Measurements from ENCODE around the gene ARHGEF17.

The ARHGEF17 gene

DNA sequence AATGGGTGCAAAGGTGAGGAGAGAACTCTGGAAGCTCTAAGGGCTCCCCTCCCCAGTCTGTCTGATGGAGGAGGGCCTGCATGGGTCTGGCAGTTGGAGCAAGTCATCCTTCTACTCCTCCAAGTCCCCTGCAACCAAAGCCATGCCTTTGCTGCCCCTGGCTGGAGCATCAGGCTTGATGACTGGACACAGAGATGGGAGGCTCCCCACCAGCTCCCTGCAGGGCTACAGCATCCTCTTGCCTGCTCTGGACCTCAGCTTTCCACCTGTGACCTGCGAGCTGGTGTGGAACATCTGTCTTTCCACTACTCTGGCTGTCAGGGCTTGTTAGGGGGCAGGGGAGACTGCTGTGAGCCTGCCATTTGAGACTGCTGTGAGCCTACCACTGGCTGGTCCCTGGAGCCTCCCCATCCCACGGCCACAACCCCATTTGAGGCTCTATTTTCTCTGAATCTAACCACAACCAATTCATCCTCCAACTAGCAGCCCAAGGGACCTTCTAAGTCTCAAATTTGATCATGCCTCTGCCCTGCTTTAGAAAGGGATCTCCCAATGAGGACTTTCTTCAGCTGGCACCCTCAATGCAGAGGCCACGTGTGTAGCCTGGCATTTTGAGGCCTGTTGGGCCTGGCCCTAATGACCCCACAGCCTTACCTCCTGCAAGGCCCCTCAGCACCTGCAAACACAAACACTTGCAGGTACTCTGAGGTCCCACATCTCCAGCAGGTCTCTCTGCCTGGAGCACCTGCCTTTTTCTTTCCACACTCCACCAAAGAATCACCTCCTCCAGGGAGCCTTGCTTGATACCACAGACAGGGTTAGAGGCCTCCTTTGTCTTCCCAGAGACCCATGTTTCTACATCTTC lies 26.0 kb upstream of the ARHGEF17 start:
- TF ChIP-seq POLR2AphosphoS5 (IDR thresholded peaks at IDR 0.05; ENCODE audit: low read depth, low read length) (no peak), TAF1 (IDR thresholded peaks at IDR 0.05; ENCODE audit: borderline replicate concordance, insufficient read depth, low read length) (no peak), FOXP2 (optimal IDR thresholded peaks at IDR 0.05; ENCODE audit: borderline replicate concordance, extremely low read depth, extremely low read length, insufficient read depth) (no peak), SIN3A (IDR thresholded peaks at IDR 0.05; ENCODE audit: borderline replicate concordance, insufficient read depth, low read length) (no peak)
- TF ChIP-seq, protein P1, sequence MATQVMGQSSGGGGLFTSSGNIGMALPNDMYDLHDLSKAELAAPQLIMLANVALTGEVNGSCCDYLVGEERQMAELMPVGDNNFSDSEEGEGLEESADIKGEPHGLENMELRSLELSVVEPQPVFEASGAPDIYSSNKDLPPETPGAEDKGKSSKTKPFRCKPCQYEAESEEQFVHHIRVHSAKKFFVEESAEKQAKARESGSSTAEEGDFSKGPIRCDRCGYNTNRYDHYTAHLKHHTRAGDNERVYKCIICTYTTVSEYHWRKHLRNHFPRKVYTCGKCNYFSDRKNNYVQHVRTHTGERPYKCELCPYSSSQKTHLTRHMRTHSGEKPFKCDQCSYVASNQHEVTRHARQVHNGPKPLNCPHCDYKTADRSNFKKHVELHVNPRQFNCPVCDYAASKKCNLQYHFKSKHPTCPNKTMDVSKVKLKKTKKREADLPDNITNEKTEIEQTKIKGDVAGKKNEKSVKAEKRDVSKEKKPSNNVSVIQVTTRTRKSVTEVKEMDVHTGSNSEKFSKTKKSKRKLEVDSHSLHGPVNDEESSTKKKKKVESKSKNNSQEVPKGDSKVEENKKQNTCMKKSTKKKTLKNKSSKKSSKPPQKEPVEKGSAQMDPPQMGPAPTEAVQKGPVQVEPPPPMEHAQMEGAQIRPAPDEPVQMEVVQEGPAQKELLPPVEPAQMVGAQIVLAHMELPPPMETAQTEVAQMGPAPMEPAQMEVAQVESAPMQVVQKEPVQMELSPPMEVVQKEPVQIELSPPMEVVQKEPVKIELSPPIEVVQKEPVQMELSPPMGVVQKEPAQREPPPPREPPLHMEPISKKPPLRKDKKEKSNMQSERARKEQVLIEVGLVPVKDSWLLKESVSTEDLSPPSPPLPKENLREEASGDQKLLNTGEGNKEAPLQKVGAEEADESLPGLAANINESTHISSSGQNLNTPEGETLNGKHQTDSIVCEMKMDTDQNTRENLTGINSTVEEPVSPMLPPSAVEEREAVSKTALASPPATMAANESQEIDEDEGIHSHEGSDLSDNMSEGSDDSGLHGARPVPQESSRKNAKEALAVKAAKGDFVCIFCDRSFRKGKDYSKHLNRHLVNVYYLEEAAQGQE (IDR thresholded peaks at IDR 0.05; ENCODE audit: insufficient read depth in 1 of 2, low read depth in 2 of 2, low read length in 2 of 2) = no peak

DNA sequence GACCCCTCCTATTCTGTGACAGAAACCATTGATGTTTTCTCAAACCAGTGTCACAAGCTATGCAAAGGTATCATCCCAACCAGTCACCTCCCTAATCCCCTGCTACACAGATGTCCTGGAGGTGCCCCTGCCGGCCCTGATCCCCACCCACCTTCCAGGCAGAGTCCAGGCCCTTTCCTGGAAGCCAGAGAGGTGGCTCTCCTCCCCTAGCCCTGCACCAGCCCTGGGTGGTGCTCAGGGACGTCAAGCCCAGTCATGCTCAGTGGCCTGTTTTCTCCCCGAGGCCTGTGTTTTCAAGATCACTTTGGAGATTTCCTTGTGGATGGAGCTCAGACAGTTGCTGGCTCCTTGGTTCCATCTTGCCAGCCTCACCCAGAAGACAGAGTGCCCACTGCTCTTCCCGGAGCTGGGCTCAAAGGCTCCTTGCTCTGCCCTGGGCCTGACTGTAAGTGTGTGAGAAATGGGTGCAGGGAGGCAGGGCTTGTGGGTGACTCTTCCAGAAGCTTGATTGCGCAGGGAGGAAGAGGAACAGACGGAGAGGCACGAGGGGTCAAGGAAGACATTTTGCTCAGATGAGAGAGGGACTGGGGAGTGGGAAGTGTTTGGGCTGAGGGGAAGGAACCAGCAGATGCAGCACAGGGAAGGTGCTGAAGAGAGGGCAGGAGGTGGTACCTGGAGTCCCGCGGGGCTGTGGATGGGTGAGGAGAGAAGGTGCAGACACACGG lies 24.6 kb upstream of the ARHGEF17 start:
- TF ChIP-seq TAF1 (IDR thresholded peaks at IDR 0.05; ENCODE audit: borderline replicate concordance, insufficient read depth, low read length) = no peak
- no peak for TF ChIP-seq POLR2AphosphoS5 (IDR thresholded peaks at IDR 0.05; ENCODE audit: low read depth, low read length)
- TF ChIP-seq SIN3A (IDR thresholded peaks at IDR 0.05; ENCODE audit: borderline replicate concordance, insufficient read depth, low read length) = no peak
- TF ChIP-seq, protein P1 (IDR thresholded peaks at IDR 0.05; ENCODE audit: insufficient read depth in 1 of 2, low read depth in 2 of 2, low read length in 2 of 2) = no peak
- no peak for TF ChIP-seq FOXP2 (optimal IDR thresholded peaks at IDR 0.05; ENCODE audit: borderline replicate concordance, extremely low read depth, extremely low read length, insufficient read depth)

DNA sequence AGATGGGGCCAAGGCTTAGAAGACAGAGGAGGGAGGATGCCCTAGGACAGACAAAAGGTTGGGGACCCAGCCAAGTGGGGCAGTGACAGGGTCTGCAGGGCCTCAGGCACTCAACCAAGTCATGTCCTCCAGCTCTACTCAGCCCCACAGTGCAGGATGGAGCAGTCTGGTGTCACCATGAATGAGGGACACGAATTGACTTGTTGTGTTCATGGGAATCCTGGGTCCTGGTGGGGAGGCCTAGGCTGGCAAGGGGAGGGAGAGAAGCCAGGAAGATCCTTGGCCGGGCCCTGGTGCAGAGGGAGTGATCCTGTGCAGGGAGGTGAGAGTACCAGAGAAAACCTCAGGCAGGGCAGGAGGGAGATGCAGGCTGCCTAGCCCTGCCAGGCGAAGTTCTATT lies 24.0 kb upstream of the ARHGEF17 start:
- no peak for TF ChIP-seq SIN3A (IDR thresholded peaks at IDR 0.05; ENCODE audit: borderline replicate concordance, insufficient read depth, low read length)
- no peak for TF ChIP-seq TAF1 (IDR thresholded peaks at IDR 0.05; ENCODE audit: borderline replicate concordance, insufficient read depth, low read length)
- no peak for TF ChIP-seq FOXP2 (optimal IDR thresholded peaks at IDR 0.05; ENCODE audit: borderline replicate concordance, extremely low read depth, extremely low read length, insufficient read depth)
- TF ChIP-seq, protein P1 (IDR thresholded peaks at IDR 0.05; ENCODE audit: insufficient read depth in 1 of 2, low read depth in 2 of 2, low read length in 2 of 2) = no peak
- TF ChIP-seq POLR2AphosphoS5 (IDR thresholded peaks at IDR 0.05; ENCODE audit: low read depth, low read length) = no peak

DNA sequence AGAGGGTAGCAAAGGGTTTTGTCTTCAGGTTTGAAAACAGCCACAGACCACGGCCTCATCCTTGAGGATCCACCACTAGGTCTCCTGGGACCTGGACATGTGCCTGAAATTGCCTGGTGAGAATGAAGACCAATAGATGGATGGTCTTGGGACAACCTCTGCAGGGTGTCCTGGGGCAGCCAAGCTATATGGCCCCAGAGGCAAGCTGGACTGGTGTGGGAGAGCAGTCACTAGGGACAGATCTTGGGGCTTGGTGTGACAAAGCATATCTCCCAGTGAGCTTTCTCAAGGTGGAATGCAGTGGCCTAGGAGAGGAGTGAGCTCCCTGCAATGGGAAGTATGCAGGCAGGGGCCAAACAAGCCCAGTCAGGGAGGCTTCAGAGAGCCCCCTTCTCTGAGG lies 22.4 kb upstream of the ARHGEF17 start:
- no peak for TF ChIP-seq FOXP2 (optimal IDR thresholded peaks at IDR 0.05; ENCODE audit: borderline replicate concordance, extremely low read depth, extremely low read length, insufficient read depth)
- TF ChIP-seq POLR2AphosphoS5 (IDR thresholded peaks at IDR 0.05; ENCODE audit: low read depth, low read length) = no peak
- TF ChIP-seq, protein P1 (IDR thresholded peaks at IDR 0.05; ENCODE audit: insufficient read depth in 1 of 2, low read depth in 2 of 2, low read length in 2 of 2) = no peak
- TF ChIP-seq SIN3A (IDR thresholded peaks at IDR 0.05; ENCODE audit: borderline replicate concordance, insufficient read depth, low read length) = no peak
- no peak for TF ChIP-seq TAF1 (IDR thresholded peaks at IDR 0.05; ENCODE audit: borderline replicate concordance, insufficient read depth, low read length)
